Bone marrow (tissue), 2 donors: ENCODE data around the gene BMP8B.

Experiments
- DNase-seq, 2 donors: peaks; one replicate each; lab custom pipeline; 2025; lab: John Stamatoyannopoulos, UW

BMP8B gene

DNA sequence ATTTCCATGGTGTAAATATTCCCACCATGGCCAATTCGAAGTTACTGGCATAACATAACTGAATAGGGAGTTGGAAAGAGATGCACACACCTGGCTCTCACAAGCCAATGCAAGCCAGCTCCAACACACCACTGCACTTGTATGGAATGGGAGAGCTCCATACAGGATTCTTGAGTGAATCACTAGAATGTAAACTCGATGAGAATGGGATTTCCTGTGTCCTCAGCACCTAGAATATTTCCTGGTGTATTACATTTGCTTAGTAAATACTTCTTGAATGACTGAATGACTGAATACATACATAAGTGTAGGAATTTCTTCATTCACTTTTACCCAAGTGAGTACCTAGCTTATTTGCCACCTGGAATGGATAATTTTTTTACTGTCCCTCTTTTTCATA is 66.2 kb downstream of the BMP8B start:
- DNase-seq = no peak

DNA sequence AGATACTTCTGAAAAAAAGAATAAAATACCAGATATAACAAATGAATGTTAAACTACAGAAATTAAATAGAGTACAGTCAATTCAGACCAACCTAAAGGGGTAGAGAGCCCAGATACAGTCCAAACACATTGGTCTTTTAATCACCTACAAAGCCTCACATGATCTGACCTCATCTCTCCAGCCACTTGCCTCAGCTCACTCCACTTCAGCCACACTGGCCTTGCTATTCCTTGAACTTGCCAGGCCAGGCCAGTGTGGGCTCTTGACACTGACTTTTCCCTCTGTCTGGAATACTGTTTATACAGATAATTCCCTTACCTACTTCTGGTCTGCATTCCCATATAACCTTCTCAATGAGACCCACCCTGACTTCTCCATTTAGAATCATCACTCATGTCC is 67.0 kb downstream of the BMP8B start:
- no peak for DNase-seq

DNA sequence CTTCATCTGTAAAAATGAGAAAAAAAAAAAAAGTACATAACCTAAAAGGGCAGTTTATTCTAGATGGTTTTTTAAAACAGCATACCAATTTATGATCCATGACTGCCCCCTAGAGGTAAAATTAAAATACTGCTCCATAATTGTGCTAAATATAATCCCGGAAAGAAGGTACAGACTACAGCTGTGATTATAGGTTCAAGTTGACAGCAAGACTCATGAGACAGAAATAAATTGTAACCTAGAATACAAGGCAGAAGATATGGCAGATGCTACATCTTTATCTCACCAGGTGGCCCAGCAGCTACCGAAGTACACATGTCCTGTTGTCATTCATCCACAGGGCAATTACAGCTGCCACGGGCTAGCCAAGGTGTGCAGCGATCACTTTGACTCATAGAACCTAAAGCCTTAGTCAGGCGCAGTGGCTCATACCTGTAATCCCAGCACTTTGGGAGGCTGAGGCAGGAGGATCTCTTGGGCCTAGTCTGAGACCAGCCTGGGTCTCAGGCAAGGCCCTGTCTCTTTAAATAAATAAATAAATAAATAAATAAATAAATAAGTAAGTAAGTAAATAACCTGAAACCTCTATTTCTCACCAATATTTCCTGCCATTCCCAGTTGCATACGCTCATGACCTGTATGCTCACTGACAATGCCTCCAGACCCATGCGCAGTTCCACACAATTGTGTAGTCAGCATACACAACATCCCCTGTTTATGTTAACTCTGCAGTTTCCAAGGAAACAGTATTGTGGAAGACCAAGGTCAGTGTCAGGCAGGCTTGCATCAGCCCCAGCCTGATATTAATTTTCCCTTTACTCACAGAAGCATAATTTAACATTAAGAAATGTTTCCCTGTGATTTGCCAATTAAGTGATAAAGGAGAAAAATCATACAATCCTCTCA is 68.3 kb downstream of the BMP8B start:
- DNase-seq = peak in 1 of 2 donors; percentile 42

DNA sequence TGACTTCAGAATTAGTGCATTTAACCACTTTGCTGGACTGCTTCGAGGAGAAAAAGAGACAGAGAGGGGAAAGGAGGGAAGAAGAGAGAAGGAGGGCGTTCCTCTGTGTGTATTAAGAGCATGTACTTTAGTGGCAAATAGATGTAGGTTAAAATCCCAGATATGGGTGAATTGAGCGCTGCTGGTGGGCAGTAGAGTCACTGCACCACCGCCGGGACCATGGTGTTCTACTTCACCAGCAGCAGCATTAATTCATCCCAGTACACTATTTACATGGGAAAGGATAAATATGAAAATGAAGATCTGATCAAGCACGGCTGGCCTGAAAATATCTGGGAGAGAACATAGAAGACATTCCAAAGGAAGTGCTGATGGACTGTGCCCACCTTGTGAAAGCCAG is 70.9 kb downstream of the BMP8B start:
- DNase-seq = no peak

DNA sequence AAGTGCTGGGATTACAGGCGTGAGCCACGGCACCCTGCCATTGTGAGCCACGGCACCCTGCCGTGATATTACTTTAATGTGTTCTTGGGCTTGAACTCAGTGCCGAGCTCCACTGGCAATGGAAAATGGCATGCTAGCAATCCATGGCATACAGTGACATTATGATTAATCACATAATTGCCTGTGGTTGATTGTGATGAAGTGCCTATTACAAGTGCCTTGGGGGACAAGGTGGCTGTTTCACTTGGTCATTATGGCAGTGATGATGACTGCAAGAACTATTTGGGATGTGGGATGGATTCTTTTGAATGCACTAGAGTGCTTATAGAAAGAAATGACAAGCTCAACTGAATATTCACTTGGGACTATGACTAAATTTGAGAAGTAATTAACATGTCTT is 75.1 kb downstream of the BMP8B start:
- no peak for DNase-seq

DNA sequence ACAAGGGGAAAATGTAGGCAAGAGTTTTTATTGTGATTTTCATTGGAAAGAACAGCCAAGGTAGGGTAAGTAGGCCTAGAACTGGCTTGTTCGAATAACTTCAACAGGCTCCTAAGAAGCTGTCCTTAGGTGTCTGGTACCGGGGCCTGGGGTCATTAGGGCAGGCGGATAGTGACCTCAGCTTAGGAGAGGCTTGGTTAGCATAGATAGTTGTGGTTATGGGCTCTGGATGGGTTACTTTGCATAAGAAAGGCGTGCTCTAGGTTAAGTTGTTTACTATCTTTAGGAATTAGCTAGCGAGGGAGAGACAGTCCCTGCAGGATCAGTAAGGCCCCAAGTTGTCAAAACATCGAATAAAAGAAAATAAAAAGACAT is 76.7 kb downstream of the BMP8B start:
- no peak for DNase-seq

DNA sequence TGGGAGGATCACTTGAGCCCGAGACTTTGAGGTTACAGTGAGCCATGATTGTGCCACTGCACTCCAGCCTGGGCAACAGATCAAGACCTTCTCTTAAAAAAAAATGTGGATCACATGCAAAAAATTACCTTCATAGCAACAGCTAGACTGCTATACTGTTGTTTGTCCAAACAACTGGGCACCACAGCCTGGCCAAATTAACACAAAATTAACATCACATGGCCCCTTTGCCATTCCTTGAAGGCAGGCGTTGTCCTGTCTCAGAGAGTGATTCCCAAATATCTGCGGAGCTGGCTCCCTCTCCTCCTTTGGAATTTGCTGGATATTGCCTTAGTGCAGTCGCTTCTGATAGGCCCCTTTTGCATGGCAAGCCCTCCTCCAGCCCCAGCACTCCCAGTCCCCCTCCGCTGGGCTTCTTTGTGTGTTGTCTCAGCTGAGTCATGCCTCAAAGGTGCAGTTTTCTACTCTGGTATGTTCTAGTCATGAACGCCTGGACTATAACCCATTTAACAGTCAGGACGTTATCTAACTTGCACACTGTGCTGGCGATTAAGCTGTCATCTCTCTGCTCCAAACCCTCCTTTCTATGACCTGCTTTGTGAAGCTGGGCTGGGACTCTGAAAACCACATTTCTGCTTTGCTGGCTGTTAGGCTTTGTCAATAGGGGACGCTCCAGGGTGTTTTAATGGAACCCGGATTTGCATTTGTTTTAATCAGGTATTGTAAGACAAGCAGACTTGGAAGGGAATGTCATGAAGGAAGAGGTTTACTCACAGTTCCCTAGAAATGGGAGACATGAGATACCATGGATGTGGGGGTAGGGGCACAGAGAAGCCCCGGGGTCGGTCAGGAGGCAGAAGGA is 77.3 kb downstream of the BMP8B start:
- DNase-seq = no peak

DNA sequence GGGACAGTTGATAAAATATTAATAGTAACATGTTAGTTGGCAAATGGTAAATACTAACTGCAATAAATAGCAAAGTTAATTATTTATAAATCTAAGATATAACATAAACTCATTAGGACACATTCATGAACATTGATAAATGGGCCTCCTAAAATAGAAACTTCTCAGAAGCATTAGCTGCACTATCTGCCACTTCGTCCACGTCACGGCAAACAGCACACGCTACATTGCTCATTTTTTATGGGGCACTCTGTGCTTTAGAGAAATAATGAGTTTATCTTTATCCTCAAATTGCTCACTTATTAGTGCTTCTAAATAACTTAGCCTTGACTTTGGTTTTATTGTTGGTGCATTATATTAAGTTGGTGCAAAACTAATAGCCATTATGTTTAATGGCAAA is 81.2 kb downstream of the BMP8B start:
- no peak for DNase-seq
